HUDEP-2 (cell line): ENCODE results near the gene TTLL11.

Experiments
- DNase-seq, 76 experiments: peaks; one replicate each; lab custom pipeline; 2025; ENCODE audit not compliant: unreplicated experiment in 76 of 76; lab: John Stamatoyannopoulos, UW

TTLL11 gene

DNA sequence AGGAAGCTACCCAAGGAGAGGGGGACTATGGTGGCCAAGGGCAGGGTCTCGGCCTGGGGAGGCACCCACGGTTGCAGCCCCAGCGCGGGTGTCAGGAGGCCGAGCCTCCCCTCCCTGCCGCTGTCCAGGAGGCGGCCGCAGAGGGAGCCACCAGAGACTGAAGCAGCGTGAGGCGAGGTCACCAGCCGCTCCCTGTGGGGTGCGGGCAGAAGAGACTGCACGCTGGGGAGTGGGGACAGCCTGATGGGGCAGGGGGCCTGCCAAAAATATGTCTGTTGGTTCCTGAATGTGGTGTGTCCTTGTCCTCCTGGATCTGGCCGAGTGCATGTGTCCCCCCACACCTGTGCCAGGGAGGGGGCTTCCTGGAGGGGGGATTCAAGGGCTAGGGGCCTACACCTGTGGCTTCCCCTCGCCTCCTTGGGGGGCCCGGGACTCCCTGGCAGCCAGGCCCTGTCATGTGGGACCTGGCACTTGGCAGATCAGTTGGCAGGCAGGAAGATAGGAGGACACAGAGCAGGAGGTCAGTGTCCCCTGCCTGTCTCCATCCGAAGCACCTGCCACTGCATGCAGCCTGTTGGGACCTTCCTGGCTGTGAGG lies 310.5 kb downstream of the TTLL11 start:
- DNase-seq, result no peak

DNA sequence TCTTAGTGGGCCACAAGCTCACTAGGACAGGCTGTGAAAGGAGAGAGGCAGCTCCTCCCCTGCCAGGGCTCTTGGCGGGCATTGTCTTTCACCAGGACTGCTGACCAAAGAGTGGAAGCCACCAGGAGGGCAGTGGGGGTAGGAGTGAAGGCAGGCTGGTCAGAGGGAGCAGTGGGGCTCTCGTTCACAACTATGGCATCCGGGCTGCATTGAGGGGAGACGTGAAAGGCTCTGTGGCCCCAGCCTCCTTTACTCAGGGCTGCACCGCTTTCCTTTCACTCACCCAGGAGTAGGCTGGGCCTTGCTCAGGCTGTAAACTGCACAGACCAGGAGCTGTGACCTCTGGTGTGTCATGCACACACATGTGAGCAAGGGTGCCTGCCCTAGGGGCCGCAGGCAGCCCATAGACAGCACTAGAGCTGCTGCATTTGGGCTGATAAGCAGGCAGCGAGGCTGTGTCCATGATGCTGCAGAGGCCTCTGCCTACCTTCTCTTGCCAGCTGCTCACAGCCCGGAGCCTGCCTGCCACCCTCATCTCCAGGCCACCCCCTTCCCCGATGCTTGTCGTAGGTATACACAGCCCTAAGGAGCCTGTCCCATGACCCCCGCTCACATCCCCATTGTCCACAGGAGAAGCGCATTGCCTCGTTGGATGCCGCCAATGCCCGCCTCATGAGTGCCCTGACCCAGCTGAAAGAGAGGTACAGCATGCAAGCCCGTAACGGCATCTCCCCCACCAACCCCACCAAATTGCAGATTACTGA lies 311.2 kb downstream of the TTLL11 start:
- DNase-seq, result no peak

DNA sequence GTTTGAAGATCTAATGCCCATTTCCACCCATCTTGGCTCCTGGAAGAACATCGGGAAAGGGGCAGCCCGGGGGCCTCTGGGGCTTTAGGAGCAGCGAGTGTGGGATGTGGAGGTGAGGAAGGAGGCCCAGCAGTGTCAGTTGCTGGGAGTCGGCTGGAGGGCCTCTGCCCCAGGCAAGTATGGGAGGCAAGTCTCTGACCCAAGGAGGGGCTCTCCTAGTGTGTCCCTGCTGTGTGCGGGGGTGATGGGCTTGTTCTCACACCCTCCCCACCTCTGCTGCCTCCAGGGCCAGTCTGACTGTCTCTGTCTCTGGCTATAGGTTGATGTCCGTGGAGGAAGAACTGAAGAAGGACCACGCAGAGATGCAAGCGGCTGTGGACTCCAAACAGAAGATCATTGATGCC lies 312.0 kb downstream of the TTLL11 start:
- no peak for DNase-seq

GRCh38 chr9:121780177-121781040 lies 312.7 kb downstream of the TTLL11 start:
- DNase-seq, result no peak

- no peak for DNase-seq
Measured at GRCh38 chr9:121779381-121780117, 313.6 kb downstream of the TTLL11 start.

GRCh38 chr9:121778252-121779225 lies 314.6 kb downstream of the TTLL11 start:
- no peak for DNase-seq

DNA sequence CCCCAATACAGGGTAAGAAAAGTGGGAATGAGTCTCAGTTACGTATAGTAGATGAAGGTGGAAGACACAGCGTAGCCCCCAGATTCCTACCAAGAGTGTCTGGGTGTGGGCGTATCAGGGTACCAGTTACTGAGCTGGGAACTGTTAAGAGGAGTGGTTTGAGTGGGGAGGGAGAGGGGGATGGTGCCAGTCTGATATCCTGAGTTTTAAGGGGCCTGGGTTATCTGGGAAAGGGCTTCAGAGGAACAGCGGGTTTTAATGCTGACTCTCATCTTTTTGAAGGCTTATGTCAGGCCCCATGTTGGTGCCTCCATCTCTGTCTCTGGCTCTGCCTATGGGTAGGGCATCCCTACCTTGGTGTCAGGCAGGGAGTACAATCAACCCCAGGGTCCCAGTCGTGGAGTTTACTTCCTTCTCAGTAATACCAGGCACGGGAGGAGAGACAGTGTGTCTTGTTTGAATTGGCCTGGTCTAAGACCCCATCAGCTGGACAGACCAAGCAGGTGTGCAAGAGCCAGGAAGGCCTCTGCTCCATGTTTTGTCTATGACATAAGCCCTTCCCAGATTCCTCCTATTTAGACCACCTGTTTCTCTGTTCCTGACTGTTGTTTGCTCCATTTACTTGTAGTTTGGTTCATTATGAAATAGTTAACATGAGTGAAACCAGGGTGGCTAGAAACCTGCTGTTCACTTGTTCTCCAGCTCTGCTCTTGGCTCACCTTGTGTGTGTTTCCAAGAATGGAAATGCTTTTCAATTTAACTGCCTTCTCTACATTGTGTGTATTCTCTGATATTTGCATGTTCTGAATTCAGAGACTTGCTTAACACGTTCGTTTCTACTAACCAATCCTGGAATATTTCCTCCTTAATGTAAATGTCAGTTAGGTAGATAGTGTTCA lies 316.1 kb downstream of the TTLL11 start:
- DNase-seq, result no peak

DNA sequence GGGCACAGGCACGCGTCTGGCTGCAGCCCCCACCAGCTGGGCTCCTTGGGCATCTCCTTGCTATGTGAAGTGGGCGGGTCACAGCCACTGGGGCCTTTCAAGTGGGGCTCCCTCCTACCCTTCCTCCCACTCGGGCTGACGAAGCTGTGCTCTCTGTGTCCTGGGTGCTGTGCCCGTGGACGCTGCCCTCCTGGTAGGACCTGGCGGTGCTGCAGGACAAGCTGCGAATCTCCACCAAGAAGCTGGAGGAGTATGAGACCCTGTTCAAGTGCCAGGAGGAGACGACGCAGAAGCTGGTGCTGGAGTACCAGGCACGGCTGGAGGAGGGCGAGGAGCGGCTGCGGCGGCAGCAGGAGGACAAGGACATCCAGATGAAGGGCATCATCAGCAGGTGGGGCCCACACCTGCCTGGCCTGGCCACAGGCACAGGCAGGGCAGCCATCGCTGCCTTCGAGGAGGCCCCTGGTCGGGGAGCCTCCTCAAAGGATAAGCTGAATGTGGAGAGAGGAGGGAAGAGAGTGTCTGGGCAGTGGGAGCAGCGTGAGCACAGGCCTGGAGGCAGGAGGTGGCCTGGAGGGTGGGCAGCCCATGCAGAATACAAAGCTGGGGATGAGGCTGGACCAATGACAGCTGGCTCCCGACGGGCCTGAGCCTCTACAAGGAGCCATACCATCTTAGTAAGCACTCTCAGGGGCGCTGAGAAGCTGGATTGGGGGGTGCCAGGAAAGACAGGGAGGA lies 316.9 kb downstream of the TTLL11 start:
- DNase-seq, result no peak

DNA sequence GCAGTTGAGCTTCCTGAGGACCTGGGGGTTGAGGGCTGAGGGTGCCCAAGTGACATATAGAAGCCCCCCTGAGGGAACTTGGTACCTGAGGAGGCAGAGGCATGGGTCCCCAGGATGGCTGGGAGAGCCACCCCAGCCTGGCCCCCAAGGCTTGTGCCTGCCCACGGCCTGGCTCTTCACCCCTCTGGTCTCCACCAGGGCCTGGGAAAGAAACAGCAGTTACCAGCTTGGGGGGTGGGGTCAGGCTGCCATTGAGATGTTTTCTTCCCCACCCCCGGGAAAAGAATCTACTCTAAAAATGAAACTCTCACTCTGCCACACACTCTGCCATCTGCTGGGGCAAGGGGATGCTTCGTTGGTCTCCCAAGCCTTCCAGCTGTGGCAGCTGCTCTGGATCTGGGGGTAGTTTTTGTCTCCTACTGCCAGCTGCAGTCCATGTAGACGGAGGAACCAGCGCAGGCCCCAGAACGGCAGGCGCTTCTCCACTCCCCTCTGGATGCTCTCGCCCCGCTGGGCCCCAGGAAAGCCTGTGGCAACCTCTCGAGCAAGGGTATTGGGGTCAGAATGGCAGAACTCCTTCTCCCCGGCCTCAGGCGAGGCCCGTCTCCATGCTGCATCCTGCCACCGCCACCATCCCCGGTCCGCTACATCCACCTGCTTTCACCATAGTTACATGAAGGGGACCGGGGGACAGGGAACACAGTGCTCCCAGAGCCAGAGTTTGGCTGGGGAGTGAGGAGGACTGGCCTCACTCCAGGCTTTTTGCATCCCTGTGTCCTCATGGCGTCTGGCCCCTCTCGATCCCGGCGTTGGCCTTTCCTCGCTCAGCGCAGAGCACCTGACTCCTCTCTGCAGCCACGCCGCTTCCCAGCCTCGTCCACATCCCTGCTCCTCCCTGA lies 318.1 kb downstream of the TTLL11 start:
- DNase-seq, result no peak

GRCh38 chr9:121773954-121774714 lies 319.0 kb downstream of the TTLL11 start:
- DNase-seq, result no peak

DNA sequence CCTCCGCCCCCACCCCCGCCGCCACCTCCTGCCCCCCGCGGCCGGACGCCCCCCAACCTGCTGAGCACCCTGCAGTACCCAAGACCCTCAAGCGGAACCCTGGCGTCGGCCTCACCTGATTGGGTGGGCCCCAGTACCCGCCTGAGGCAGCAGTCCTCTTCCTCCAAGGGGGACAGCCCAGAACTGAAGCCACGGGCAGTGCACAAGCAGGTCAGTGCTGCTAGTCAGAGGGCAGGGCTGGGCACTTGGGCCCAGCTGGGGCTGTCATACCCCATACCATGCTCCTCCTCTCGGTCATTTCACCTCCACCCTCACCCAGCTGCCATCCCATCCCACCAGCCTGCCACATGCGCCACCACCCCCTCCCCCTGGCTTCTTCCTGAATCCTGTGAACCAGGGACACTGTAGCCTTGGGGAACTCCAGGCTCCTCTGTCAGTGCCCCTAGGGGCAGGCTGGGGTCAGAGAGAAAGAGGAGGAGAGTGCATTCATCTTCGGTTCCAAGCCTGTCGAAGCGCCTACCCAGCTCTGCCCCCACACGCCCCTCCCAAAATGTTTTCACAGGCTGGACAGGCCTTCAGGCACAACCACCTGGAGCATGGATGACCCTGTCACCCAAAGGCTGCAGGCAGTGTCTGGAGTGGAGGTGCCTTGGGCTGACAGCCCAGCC lies 319.7 kb downstream of the TTLL11 start:
- no peak for DNase-seq

DNA sequence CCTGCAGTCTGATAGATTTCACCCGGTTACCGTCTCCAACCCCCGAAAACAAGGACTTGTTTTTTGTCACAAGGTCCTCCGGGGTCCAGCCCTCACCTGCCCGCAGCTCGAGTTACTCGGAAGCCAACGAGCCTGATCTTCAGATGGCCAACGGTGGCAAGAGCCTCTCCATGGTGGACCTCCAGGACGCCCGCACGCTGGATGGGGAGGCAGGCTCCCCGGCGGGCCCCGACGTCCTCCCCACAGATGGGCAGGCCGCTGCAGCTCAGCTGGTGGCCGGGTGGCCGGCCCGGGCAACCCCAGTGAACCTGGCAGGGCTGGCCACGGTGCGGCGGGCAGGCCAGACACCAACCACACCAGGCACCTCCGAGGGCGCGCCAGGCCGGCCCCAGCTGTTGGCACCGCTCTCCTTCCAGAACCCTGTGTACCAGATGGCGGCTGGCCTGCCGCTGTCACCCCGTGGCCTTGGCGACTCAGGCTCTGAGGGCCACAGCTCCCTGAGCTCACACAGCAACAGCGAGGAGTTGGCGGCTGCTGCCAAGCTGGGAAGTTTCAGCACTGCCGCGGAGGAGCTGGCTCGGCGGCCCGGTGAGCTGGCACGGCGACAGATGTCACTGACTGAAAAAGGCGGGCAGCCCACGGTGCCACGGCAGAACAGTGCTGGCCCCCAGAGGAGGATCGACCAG lies 320.4 kb downstream of the TTLL11 start:
- no peak for DNase-seq
